ENCODE data around the gene SBK2. TPM values are rescaled to one million over a fixed set of nuclear protein-coding genes. Genes with fewer than 3 reads are reported as not detected.

SBK2 gene
- total and polyA plus RNA-seq, 8 donors: 0.28 to 0.46 (median 0.43) TPM; not detected in 5

DNA sequence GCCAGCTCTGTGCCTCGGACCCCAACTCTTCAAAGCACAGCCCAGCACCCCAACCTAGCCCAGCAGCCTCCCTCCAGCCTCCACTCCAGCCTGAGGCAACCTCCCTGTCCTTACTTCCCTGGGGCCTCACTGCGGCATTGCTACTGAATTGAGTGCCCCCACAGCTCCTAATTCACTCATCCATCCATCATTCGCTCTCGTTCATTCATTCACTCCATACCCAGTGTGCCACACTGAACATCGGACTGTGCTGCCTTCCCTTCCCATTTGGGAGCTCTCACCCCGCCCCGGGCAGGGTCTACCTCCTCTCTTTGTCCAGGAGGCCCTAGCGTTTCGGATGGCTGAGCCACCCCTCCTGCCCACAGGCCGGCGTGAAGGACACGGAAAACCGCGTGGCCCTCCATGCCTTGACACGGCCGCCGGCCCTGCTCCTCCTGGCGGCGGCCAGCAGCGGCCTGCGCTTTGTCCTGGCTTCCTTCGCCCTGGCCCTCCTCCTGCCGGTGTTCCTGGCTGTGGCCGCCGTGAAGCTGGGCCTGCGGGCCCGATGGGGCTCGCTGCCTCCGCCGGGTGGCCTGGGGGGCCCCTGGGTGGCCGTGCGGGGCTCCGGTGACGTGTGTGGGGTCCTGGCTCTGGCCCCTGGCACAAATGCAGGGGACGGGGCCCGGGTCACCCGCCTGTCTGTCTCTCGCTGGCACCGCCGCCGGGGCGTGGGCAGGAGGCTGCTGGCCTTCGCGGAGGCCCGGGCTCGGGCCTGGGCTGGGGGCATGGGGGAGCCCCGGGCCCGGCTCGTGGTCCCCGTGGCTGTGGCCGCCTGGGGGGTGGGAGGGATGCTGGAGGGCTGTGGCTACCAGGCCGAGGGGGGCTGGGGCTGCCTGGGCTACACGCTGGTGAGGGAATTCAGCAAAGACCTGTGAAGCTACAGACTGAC lies 50.6 kb downstream of the SBK2 start:
- H3K4me1 ChIP-seq: peaks cover 8 to 9% (median 9%) of the 10 kb centered on the region in 3 donors
- intact Hi-C loops (cut with DNase I): no loop called here

DNA sequence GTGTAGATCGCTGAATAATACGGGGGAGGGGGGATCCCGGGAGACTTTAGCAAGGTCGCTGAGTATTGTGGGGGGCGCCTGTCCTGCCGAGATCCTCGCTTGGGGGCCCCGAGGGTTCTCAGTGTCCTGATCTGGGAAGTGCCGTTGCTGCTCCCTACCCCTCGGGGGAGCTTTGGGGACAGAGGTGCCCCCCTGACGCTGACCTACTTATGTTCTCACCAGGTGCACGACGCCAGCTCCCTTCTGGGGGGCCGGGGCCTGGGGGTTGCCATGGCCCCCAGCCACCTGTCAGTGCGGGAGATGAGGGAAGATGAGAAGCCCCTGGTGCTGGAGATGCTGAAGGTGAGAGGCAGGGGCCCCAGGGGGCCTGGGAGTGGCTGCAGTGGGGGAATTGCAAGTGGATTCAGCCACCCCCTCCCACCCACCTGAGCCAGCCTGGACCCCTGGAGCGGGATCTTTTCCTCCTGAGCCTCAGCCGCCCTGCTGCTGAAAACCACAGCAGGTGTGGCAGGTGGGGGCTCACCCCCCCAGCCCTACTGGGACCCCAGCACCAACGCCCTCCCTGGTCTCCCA lies 51.4 kb downstream of the SBK2 start:
- H3K27ac ChIP-seq: peak overlapping the region; percentile 42 to 60 (median 52)

More for the DNA sequence above, 50.6 kb downstream of the SBK2 start:
- Histone ChIP-seq H3K4me3 (no peak overlapping the region), H3K27me3 (peaks cover 0 to 4% (median 0%) of the 10 kb centered on the region in 4 donors), H3K36me3 (peaks cover 0 to 6% (median 0%) of the 10 kb centered on the region in 3 donors), H3K9me3 (no peaks in the 10 kb centered on the region), H3K27ac (peak overlapping the region in 2 of 4 donors; percentile 28 to 47)
- TF ChIP-seq, protein P1, sequence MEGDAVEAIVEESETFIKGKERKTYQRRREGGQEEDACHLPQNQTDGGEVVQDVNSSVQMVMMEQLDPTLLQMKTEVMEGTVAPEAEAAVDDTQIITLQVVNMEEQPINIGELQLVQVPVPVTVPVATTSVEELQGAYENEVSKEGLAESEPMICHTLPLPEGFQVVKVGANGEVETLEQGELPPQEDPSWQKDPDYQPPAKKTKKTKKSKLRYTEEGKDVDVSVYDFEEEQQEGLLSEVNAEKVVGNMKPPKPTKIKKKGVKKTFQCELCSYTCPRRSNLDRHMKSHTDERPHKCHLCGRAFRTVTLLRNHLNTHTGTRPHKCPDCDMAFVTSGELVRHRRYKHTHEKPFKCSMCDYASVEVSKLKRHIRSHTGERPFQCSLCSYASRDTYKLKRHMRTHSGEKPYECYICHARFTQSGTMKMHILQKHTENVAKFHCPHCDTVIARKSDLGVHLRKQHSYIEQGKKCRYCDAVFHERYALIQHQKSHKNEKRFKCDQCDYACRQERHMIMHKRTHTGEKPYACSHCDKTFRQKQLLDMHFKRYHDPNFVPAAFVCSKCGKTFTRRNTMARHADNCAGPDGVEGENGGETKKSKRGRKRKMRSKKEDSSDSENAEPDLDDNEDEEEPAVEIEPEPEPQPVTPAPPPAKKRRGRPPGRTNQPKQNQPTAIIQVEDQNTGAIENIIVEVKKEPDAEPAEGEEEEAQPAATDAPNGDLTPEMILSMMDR (IDR thresholded peaks at IDR 0.05): no peak
- FAIRE-seq (no peak), ATAC-seq (no peak), DNase-seq (peak in 2 of 6 donors; percentile 63 to 77)
- 78 to 81% methylated on average over 51 to 53 of the region's 53 CpGs for WGBS, 2 donors

DNA sequence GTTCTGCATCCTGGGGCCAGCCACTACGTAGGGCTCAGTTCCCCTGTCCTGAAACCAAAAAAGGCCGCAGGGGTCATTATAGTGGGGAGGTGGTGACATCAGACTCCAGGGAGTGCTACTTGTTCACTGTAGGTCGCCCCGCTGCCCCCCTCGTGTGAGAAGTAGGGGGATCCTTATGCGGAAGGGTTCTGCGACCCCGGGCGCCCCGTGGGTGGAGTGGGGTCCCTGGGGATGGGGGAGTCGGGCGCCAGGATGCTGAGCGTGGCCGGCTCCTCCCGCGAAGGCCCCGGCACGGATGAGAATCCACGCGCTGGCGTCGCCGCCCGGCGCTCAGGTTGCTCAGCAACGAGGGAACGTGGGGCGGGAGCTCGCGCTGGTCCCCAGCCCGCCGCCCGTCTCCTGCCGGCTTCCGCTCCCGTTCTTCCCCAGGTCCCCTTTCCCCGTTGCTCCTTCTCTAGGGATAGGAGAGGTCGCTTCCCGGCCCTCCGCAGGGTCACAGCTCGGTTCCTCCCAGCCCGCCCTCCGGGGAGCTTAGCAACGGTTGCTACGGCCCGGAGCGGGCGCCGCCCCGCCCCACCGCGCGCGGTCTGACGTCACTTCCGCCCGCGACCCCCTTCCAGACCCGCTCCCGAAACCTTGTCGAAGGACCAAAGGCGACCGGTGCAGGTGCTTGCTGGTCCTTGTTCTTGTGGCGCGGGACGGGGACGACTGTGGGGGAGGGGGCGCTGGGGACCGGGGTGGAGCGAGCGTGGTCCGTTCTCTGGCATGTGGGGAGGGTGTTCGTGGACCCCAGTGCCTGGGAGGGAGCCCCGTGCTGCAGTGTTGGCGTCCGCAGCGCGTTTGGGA lies 52.1 kb downstream of the SBK2 start, which contains the start of gene NAT14:
Gene NAT14 (plus strand): TSS at position 596 of the 846 bp plus-strand sequence. CDS start 521 bp downstream, outside the sequence.
- Histone ChIP-seq H3K9me3 (no peaks in the 10 kb centered on the region), H3K27me3 (no peaks in the 10 kb centered on the region), H3K27ac (peak within 1 kb of the TSS; percentile 42 to 60 (median 52)), H3K36me3 (peaks cover 0 to 6% (median 0%) of the 10 kb centered on the region in 3 donors), H3K4me3 (peak within 1 kb of the TSS; percentile 48 to 66 (median 51)), H3K4me1 (peaks cover 8 to 9% (median 9%) of the 10 kb centered on the region in 3 donors)
- ATAC-seq: peak; percentile 63 to 73 (median 71)
- WGBS, 2 donors: 2 to 4% methylated on average over 53 to 78 of the region's 78 CpGs
- DNase-seq: peak in 5 of 6 donors; percentile 51 to 87 (median 72)
- no peak for FAIRE-seq
- intact Hi-C loops (cut with DNase I): no loop called here
- TF ChIP-seq, protein P1 (IDR thresholded peaks at IDR 0.05): no peak

More for the DNA sequence above, 51.4 kb downstream of the SBK2 start:
- Histone ChIP-seq H3K4me3 (peak overlapping the region; percentile 48 to 66 (median 51)), H3K4me1 (peaks cover 8 to 9% (median 9%) of the 10 kb centered on the region in 3 donors), H3K36me3 (peaks cover 0 to 6% (median 0%) of the 10 kb centered on the region in 3 donors), H3K9me3 (no peaks in the 10 kb centered on the region), H3K27me3 (peaks cover 0 to under 1% (median 0%) of the 10 kb centered on the region in 4 donors)
- ATAC-seq (peak in 1 of 4 donors; percentile 3), FAIRE-seq (no peak), DNase-seq (peak in 2 of 6 donors; percentile 54 to 72)
- TF ChIP-seq, protein P1 (IDR thresholded peaks at IDR 0.05): no peak
- 27 to 28% methylated on average over 16 to 18 of the region's 18 CpGs for WGBS, 2 donors
- intact Hi-C loops (cut with DNase I): no loop called here

DNA sequence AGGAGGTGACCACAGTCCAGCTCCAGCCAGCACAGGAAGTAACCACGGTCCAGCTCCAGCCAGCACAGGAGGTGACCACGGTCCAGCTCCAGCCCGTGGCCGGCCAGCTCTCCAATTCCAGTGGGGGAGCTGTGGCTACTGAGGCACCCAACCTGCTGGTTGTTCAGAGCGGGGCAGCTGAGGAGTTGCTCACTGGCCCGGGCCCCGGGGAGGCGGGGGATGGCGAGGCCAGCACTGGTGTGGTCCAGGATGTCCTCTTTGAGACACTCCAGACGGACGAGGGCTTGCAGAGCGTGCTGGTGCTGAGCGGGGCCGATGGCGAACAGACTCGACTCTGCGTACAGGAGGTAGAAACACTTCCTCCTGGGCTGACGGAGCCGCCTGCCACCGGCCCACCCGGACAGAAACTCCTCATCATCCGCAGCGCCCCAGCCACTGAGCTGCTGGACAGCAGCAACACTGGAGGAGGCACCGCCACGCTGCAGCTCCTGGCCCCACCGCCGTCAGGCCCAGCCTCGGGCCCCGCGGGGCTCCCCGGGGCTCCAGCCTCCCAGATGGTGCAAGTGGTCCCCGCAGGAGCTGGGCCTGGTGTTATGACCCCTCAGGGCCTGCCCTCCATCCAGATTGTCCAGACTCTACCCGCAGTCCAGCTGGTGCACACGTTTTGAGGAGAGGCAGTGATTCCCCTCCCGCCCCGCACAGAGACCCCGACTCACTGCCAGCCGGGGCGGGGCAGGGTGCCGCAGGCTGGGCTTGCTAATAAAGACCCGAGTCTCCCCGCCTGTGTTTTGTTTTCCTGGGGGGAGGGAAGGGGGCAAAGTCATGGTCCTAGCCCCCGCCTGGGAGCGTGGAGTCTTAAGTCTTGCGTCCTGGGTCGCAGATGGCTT lies 53.0 kb downstream of the SBK2 start:
- Histone ChIP-seq H3K4me3 (peak overlapping the region in 1 of 4 donors; percentile 66), H3K27me3 (no peaks in the 10 kb centered on the region), H3K4me1 (peaks cover 9 to 14% (median 11%) of the 10 kb centered on the region in 3 donors), H3K36me3 (peaks cover 0 to 6% (median 0%) of the 10 kb centered on the region in 3 donors), H3K9me3 (no peaks in the 10 kb centered on the region), H3K27ac (no peak overlapping the region)
- WGBS, 2 donors: 79 to 81% methylated on average over 44 to 46 of the region's 46 CpGs
- peak in 3 of 6 donors; percentile 39 to 77 (median 58) for DNase-seq
- intact Hi-C loops (cut with DNase I): no loop called here
- TF ChIP-seq, protein P1 (IDR thresholded peaks at IDR 0.05): no peak
- no peak for FAIRE-seq
- no peak for ATAC-seq
